GM18858 (cell line): ENCODE data around the gene PCDHB12.
"Not testable (repeated sequence)": the region's sequence is repeated elsewhere in the genome, so short reads cannot be mapped to it uniquely, and the experiment has no call there.

Experiments used
- ATAC-seq: cut with Tn5 transposase; IDR thresholded peaks from one replicate; pipeline ENCODE4 v1.9.1; 2021; ENCODE audit not compliant: unreplicated experiment

The PCDHB12 gene

DNA sequence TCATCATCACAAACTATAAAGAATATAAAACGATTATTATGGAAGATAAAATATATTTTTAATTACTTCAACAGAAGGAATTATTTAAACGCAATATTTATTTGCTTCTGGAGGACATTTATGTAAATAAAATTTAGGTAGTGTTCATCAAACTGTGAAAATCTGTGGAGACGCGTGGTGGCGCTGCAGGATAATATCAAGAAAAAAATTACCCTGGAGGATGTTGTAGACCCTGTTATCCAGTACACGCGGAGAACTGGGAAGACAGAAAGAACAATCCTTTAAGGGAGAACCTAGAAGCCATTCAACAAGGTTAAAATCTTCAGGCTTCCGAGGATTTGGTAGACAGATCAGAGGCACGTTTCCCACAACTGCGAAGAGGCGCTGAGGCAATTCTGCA lies at the start of gene PCDHB12:
Gene PCDHB12 (plus strand): TSS at position 242 of the 400 bp plus-strand sequence. CDS start 189 bp downstream, outside the sequence.
- no peak for ATAC-seq

DNA sequence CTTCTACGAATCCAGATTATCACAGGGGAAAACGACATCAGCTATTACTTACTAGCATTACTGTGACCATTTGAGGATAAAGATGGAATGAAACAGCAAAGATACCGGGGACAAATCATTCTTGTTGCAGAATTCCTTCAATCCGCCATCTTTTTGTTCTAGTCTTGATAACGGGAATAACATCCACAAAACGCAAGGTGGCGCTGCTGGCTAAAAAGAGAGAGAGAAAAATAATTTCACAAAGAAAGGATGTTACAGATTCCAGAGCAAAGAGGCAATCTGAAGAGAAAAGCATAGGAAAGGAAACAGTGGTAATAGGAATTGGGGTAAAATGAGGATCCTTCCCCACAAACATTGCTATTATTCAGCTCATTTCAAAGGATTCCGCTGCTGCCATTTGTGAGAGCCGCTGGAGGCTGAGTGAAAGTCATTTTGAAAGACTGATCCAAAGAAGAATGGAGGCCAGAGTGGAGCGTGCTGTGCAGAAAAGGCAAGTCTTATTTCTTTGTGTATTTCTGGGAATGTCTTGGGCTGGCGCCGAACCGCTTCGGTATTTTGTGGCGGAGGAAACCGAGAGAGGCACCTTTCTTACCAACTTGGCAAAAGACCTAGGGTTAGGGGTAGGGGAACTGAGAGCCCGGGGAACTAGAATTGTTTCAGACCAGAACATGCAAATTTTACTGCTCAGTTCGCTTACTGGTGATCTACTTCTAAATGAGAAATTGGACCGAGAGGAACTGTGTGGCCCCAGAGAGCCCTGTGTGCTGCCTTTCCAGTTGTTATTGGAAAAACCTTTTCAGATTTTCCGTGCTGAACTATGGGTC lies 35.9 kb upstream of the PCDHB12 start, which contains the start of gene PCDHB7:
Gene PCDHB7 (plus strand): TSS at position 264 of the 824 bp plus-strand sequence. CDS start 192 bp downstream, at position 456.
- no peak for ATAC-seq

DNA sequence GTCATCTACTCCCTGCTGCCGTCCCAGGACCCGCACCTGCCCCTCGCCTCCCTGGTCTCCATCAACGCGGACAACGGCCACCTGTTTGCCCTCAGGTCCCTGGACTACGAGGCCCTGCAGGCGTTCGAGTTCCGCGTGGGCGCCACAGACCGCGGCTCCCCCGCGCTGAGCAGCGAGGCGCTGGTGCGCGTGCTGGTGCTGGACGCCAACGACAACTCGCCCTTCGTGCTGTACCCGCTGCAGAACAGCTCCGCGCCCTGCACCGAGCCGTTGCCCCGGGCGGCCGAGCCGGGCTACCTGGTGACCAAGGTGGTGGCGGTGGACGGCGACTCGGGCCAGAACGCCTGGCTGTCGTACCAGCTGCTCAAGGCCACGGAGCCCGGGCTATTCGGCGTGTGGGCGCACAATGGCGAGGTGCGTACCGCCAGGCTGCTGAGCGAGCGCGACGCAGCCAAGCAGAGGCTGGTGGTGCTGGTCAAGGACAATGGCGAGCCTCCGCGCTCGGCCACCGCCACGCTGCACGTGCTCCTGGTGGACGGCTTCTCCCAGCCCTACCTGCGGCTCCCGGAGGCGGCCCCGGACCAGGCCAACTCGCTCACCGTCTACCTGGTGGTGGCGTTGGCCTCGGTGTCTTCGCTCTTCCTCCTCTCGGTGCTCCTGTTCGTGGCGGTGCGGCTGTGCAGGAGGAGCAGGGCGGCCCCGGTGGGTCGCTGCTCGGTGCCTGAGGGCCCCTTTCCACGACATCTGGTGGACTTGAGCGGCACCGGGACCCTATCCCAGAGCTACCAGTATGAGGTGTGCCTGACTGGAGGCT lies 34.0 kb upstream of the PCDHB12 start:
- not testable (repeated sequence) for ATAC-seq

DNA sequence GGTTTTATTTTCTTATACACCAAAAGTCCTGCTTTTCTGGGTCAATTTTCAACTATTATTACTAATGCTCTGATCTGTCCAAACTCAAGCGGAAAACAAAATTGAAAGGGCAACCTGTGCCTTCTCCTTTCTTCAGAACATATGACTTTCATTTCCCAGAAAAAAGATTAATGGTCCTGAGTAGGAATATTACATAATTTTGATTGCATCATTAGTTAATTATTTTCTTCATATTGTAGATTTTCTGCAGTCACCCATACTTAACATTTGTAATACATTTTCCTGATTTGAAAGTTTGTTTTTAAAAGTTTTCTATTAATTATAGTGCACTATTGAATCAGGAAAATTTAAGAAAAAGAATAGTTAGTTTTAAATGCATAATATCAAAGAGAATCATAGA lies 32.6 kb upstream of the PCDHB12 start:
- no peak for ATAC-seq

DNA sequence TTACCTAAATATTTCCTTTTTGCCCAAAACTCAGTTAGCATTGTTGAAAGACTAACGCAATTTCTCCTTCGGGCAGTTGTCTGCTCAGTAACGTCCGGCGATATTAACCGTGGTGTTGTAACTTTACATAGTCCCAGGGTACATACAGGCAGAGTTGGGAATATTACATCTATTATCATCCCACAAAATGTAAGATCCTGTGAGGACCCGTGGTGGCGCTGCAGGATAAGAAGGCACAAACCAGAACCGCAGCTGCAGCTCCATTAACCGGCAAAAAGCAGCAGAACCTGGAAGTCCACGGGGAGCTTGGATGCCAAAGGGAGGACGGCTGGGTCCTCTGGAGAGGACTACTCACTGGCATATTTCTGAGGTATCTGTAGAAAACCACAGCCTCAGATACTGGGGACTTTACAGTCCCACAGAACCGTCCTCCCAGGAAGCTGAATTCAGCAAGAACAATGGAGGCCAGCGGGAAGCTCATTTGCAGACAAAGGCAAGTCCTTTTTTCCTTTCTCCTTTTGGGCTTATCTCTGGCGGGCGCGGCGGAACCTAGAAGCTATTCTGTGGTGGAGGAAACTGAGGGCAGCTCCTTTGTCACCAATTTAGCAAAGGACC lies 30.8 kb upstream of the PCDHB12 start, which contains the start of gene PCDHB8:
Gene PCDHB8 (plus strand): TSS at position 214 of the 615 bp plus-strand sequence. CDS start 245 bp downstream, at position 459.
- ATAC-seq = not testable (repeated sequence)

DNA sequence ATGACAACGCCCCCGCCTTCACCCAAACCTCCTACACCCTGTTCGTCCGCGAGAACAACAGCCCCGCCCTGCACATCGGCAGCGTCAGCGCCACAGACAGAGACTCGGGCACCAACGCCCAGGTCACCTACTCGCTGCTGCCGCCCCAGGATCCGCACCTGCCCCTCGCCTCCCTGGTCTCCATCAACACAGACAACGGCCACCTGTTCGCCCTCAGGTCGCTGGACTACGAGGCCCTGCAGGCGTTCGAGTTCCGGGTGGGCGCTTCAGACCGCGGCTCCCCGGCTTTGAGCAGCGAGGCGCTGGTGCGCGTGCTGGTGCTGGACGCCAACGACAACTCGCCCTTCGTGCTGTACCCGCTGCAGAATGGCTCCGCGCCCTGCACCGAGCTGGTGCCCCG lies 29.1 kb upstream of the PCDHB12 start:
- ATAC-seq = not testable (repeated sequence)

DNA sequence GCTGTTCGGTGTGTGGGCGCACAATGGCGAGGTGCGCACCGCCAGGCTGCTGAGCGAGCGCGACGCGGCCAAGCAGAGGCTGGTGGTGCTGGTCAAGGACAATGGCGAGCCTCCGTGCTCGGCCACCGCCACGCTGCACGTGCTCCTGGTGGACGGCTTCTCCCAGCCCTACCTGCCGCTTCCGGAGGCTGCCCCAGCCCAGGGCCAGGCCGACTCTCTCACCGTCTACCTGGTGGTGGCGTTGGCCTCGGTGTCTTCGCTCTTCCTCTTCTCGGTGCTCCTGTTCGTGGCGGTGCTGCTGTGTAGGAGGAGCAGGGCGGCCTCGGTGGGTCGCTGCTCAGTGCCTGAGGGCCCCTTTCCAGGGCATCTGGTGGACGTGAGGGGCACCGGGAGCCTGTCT lies 28.6 kb upstream of the PCDHB12 start:
- ATAC-seq = not testable (repeated sequence)

DNA sequence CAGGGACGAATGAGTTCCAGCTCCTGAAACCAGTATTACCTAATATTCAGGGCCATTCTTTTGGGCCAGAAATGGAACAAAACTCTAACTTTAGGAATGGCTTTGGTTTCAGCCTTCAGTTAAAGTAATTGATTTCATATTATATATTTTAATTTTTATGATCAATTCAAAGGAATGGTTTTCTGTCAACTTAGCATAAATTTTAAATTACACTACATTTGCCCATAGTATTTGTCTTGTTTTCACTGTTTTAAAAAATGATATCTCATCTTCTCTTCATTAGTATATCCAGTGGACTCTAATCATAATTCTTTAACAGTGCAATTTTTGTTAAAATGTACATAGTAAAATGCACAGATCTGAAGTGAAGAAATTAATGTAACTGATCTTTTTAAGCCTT lies 28.2 kb upstream of the PCDHB12 start:
- no peak for ATAC-seq

DNA sequence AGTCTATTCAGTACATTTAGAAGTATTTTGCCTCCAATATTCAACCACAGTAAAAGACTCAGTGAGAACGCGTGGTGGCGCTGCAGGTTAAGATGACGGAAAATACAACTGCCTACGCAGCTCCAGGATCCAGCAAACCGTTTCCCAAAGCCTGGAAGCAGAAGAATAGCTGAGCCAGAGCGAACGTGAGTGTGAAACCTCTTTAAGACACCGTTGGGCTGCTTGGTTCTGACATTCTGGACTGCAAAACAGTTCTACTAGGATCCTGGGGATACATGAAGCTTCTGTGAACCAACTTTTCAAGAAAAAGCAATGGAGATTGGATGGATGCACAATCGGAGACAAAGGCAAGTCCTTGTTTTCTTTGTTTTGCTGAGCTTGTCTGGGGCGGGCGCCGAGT lies 26.3 kb upstream of the PCDHB12 start, which contains the start of gene PCDHB16:
Gene PCDHB16 (plus strand): TSS at position 140 of the 400 bp plus-strand sequence. CDS start 173 bp downstream, at position 313.
- ATAC-seq = no peak

DNA sequence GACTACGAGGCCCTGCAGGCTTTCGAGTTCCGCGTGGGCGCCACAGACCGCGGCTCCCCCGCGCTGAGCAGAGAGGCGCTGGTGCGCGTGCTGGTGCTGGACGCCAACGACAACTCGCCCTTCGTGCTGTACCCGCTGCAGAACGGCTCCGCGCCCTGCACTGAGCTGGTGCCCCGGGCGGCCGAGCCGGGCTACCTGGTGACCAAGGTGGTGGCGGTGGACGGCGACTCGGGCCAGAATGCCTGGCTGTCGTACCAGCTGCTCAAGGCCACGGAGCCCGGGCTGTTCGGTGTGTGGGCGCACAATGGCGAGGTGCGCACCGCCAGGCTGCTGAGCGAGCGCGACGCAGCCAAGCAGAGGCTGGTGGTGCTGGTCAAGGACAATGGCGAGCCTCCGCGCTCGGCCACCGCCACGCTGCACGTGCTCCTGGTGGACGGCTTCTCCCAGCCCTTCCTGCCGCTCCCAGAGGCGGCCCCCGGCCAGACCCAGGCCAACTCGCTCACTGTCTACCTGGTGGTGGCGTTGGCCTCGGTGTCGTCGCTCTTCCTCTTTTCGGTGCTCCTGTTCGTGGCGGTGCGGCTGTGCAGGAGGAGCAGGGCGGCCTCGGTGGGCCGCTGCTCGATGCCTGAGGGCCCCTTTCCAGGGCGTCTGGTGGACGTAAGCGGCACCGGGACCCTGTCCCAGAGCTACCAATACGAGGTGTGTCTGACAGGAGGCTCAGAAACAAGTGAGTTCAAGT lies 24.2 kb upstream of the PCDHB12 start:
- not testable (repeated sequence) for ATAC-seq

DNA sequence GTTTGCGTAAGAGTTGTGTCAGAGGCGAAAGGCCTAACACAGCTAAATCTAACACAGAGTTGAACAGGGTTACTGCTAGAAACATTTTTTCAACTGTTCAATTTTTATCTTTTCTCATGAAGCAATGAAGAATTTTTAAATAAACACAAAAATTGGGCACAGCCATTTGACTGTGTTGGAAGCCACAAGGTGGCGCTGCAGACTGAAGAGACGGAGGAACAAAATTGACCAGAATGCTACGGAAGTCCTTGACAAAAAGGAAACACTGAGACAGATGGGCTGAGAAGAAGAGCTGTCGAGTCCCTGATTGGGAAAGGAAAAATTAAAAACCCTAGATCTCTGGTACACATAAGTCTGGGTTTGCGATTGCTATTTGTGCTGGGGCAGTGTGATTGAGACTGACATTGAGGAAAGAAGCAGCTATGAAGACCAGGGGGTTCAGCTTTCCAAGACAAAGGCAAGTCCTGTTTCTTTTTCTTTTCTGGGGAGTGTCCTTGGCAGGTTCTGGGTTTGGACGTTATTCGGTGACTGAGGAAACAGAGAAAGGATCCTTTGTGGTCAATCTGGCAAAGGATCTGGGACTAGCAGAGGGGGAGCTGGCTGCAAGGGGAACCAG lies 21.5 kb upstream of the PCDHB12 start, which contains the start of gene PCDHB9:
Gene PCDHB9 (plus strand): TSS at position 265 of the 616 bp plus-strand sequence. CDS start 158 bp downstream, at position 423.
- ATAC-seq = no peak

DNA sequence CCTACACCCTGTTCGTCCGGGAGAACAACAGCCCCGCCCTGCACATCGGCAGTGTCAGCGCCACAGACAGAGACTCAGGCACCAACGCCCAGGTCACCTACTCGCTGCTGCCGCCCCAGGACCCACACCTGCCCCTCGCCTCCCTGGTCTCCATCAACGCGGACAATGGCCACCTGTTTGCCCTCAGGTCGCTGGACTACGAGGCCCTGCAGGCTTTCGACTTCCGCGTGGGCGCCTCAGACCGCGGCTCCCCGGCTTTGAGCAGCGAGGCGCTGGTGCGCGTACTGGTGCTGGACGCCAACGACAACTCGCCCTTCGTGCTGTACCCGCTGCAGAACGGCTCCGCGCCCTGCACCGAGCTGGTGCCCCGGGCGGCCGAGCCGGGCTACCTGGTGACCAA lies 19.8 kb upstream of the PCDHB12 start:
- not testable (repeated sequence) for ATAC-seq

DNA sequence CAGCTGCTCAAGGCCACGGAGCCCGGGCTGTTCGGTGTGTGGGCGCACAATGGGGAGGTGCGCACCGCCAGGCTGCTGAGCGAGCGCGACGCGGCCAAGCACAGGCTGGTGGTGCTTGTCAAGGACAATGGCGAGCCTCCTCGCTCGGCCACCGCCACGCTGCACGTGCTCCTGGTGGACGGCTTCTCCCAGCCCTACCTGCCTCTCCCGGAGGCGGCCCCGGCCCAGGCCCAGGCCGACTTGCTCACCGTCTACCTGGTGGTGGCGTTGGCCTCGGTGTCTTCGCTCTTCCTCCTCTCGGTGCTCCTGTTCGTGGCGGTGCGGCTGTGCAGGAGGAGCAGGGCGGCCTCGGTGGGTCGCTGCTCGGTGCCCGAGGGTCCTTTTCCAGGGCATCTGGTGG lies 19.4 kb upstream of the PCDHB12 start:
- ATAC-seq = not testable (repeated sequence)

DNA sequence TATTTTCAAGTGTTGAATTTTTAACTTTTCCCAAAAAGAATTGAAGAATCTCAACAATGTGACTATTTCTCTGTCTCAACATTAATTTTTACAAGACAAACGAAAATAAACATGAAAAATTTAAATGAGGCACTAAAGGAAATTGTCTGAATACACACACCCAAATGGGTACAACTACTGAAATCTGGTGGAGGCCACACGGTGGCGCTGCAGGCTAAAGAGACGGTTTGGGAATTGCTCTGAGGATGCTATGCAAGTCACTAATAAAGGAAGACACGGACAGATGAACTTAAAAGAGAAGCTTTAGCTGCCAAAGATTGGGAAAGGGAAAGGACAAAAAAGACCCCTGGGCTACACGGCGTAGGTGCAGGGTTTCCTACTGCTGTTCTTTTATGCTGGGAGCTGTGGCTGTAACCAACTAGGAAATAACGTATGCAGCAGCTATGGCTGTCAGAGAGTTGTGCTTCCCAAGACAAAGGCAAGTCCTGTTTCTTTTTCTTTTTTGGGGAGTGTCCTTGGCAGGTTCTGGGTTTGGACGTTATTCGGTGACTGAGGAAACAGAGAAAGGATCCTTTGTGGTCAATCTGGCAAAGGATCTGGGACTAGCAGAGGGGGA lies 16.3 kb upstream of the PCDHB12 start, which contains the start of gene PCDHB10:
Gene PCDHB10 (plus strand): TSS at position 244 of the 616 bp plus-strand sequence. CDS start 200 bp downstream, at position 444.
- no peak for ATAC-seq

DNA sequence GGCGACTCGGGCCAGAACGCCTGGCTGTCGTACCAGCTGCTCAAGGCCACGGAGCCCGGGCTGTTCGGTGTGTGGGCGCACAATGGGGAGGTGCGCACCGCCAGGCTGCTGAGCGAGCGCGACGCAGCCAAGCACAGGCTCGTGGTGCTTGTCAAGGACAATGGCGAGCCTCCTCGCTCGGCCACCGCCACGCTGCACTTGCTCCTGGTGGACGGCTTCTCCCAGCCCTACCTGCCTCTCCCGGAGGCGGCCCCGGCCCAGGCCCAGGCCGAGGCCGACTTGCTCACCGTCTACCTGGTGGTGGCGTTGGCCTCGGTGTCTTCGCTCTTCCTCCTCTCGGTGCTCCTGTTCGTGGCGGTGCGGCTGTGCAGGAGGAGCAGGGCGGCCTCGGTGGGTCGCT lies 14.2 kb upstream of the PCDHB12 start:
- ATAC-seq = not testable (repeated sequence)

DNA sequence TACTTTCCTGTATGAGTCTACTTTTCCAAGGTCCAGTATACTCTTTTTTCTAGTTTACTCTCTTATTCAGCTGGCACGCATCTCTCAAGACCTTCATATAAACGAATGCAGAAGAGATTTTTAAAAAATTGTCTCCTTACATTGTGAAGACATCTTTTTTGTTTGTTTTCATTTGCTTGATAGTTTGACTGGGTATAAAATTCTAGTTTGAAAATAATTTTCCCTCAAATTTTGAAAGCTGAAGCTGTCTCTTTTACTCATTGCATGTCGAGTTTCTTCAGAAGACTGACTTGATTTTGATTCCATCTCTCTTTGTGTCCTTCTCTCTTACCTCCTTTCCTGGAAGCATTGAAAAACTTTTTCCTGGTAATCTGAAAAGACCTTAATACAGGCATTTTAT lies 12.2 kb upstream of the PCDHB12 start:
- no peak for ATAC-seq

DNA sequence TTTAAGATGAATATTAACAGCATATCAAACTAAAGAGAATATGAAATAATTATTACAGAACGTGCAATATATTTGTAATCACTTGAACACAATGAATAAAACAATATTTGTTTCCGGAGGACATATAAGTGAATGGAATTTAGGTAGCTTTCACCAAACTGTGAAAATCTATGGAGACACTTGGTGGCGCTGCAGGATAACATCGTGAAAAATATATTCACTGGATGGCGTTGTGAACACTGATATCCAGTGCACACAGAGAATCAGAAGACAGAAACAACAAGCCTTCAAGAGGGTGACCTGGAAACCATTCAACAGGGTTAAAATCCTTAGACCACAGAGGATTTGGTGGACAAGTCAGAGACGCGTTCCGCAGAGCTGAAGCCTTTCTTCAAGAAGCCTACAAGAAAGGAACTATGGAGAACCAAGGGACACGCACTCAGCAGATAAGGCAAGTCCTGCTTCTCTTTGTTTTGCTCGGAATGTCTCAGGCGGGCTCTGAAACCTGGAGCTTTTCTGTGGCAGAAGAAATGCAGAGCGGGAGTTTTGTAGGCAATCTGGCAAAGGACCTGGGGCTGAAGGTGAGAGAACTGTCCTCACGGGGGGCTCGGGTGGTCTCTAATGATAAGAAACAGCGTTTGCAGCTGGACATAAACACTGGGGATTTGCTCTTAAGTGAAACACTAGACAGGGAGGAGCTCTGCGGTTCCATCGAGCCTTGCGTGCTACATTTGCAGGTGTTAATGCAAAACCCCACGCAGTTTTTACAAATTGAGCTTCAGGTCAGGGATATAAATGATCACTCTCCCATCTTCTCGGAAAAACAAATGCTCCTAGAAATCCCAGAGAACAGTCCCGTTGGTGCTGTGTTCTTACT lies 8.9 kb upstream of the PCDHB12 start, which contains the start of gene PCDHB11:
Gene PCDHB11 (plus strand): TSS at position 269 of the 877 bp plus-strand sequence. CDS start 148 bp downstream, at position 417.
- no peak for ATAC-seq

DNA sequence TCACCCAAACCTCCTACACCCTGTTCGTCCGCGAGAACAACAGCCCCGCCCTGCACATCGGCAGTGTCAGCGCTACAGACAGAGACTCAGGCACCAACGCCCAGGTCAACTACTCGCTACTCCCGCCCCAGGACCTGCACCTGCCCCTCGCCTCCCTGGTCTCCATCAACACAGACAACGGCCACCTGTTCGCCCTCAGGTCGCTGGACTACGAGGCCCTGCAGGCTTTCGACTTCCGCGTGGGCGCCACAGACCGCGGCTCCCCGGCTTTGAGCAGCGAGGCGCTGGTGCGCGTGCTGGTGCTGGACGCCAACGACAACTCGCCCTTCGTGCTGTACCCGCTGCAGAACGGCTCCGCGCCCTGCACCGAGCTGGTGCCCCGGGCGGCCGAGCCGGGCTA lies 7.4 kb upstream of the PCDHB12 start:
- ATAC-seq = not testable (repeated sequence)
